Ramos (cell line): ENCODE results near the gene P3H2.

Source experiments
- in situ Hi-C: fragments of 300-500 bp; cut with MboI; formaldehyde crosslinking; loops from one replicate; pipeline ENCODE4 v1.14.3; 2022; ENCODE audit warnings: low sequenced_read_pairs; ENCODE audit not compliant: unreplicated experiment

P3H2 gene

GRCh38 chr3:189914799-189915198 is 205.9 kb downstream of the P3H2 start:
- in situ Hi-C loops: no loop called here

GRCh38 chr3:189911001-189911400 is 209.7 kb downstream of the P3H2 start:
- in situ Hi-C loops: no loop called here

- in situ Hi-C loops: no loop called here
Measured at GRCh38 chr3:189909573-189909972, 211.1 kb downstream of the P3H2 start.

GRCh38 chr3:189909139-189909538 is 211.6 kb downstream of the P3H2 start:
- in situ Hi-C loops: no loop called here

- in situ Hi-C loops: no loop called here
Measured at GRCh38 chr3:189908646-189909045, 212.1 kb downstream of the P3H2 start.

GRCh38 chr3:189907803-189908202 is 212.9 kb downstream of the P3H2 start:
- in situ Hi-C loops: no loop called here
